Measurements from ENCODE around the gene CASZ1. TPM values are rescaled to one million over a fixed set of nuclear protein-coding genes. Genes with fewer than 3 reads are reported as not detected.

Gene CASZ1
- total RNA-seq, 2 donors from 2014 or later: 18.4 to 21.5 TPM

- intact Hi-C loops (cut with DNase I): no loop called here
- no peak for DNase-seq (ENCODE audit: low spot score)
These were observed 31.2 kb upstream of the CASZ1 start for GRCh38 chr1:10827377-10828333.

- intact Hi-C loops (cut with DNase I): no loop called here
- no peak for DNase-seq (ENCODE audit: low spot score)
These were observed 29.1 kb upstream of the CASZ1 start for GRCh38 chr1:10825592-10825991.

- intact Hi-C loops (cut with DNase I): no loop called here
- no peak for DNase-seq (ENCODE audit: low spot score)
These were observed 28.5 kb upstream of the CASZ1 start for GRCh38 chr1:10824821-10825540.

DNA sequence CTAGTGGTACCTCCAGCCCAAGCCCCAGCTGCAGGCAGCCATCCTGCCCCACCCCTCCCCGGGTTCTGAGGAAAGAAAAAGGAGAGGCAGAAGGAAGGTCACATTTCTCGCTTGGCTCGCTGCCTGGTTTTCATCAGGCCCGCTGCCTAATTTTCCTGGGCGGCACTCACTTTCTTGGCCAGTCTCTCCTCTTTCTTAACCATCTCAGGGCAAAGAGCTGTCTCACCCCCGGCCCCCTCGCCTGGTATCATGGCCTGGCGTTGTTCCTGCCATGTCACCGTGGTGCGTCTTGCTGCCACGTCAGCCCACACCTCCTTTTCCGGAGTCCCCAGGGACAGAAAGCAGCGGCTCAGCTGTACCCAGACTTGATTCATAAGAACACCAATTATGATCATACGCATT, 26.6 kb upstream of the CASZ1 start:
- intact Hi-C loops (cut with DNase I): no loop called here
- DNase-seq (ENCODE audit: low spot score): no peak

DNA sequence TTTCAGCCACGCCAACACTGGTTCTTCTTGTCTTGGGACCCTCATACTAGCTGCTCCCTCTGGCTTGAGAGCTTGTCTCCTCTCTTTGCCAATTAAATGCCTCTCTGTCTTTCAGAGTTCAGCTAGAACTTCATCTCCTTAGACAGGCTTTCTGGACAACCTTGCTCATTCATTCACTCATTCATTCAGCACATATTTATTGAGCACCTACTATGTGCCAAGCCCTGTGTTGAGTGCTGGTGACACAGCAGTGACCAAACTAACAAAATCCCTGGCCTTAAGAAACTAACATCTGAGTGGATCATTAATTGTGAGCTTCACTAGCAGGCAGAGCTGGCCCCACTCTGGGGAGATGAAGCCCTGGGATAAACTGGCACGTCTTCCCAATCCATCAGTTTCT, 24.9 kb upstream of the CASZ1 start:
- intact Hi-C loops (cut with DNase I): no loop called here
- no peak for DNase-seq (ENCODE audit: low spot score)

DNA sequence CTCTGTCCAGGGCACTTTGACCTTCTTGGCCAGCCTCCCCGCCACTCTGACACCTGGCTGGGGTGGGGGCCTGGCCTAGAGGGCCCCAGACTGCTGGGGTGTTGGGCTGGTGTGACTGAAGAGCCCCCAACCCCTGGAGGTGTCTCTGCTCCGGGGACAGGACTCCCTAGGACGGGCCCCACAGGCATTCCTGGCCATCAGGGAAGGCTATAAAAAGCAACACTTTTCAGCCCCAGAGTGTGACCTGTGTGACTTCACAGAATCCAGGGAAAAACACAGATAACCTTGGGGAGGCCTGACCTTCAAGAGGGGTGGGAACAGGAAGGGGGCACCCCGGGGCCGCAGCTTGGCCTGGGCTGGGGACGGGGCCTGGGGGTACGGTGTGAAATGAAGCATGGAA, 24.0 kb upstream of the CASZ1 start:
- intact Hi-C loops (cut with DNase I): no loop called here
- DNase-seq (ENCODE audit: low spot score): no peak

GRCh38 chr1:10819198-10819901, 22.9 kb upstream of the CASZ1 start:
- DNase-seq (ENCODE audit: low spot score): no peak
- intact Hi-C loops (cut with DNase I): no loop called here

DNA sequence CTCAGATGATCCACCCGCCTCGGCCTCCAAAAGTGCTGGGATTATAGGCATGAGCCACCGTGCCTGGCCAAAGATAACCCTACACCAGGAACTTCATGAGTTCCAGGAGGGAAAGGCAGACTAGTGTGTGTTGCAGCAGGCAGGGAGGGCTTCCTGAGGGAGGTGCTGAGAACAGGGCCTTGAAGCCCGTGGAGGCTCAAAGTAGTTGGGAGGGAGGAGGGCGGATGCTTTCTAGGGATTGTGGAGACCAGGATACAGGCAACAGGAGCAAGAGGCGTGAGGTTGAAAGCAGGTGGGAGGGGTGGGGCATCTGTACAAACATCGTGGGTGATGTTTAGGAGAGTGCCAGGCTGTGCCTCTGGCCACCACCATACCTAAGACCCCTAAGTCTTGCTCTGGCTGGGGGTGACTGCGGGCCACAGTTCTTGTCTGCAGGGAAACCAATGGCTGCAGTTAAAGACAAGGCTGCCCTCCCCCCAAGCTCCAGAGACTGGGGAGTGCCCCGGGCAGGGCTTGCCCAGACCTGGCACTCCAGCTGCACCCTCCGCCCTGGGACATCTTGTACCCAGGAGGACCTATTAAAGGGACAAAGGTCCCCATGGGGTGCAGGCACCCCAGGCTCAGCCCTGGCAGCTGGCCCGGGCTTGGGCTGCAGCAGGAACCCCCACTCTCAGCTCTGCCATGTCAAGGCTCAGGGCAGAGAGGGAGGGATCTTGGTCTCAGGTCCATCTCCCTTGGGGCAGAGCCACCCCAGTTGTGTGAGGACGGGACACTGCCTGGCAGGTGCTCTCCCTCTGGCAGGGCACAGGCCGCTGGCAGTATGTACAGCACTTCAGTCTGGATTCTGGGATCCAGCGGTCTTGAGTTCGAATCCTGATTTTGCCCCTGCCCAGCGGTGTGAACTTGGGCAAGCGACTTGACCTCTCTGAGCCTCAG, 22.1 kb upstream of the CASZ1 start:
- intact Hi-C loops (cut with DNase I): no loop called here
- no peak for DNase-seq (ENCODE audit: low spot score)

- intact Hi-C loops (cut with DNase I): no loop called here
- no peak for DNase-seq (ENCODE audit: low spot score)
These were observed 20.4 kb upstream of the CASZ1 start for GRCh38 chr1:10816743-10817369.

DNA sequence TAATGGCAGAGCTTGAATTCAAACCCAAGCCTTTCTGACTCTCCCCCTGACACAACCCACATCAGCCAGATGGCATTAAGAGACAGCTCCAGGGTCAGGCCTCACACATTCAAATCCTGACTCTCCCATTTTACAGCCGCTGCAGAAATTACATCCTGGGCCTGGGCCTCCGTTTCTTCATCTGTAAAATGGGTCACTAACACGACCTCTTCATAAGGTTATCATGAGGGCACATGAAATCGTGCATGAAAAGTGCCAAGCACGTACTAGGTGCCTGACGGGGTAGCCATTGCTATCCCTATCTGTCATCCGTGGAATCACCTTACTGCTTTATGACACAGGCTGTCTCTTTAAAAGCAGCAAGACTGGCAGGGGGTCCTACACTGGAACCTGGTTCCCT, 19.8 kb upstream of the CASZ1 start:
- intact Hi-C loops (cut with DNase I): no loop called here
- DNase-seq (ENCODE audit: low spot score): no peak

DNA sequence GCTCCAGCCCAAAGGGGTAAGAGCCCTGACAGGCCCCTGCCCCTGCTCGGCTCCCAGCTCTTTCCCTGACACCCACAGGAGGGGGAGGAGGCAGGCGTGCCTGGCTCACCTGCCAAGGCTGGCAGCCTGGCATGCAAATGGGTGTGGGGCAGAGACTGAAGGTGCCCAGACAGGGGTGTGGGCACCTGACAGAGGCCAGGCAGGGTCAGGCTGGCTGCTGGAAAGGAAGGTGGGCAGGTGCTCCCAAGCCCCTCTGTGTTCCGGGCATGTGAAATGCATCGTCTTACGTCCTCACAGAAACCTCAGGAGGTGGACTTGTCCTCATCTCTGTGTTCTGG, 19.4 kb upstream of the CASZ1 start:
- DNase-seq (ENCODE audit: low spot score): no peak
- intact Hi-C loops (cut with DNase I): no loop called here

DNA sequence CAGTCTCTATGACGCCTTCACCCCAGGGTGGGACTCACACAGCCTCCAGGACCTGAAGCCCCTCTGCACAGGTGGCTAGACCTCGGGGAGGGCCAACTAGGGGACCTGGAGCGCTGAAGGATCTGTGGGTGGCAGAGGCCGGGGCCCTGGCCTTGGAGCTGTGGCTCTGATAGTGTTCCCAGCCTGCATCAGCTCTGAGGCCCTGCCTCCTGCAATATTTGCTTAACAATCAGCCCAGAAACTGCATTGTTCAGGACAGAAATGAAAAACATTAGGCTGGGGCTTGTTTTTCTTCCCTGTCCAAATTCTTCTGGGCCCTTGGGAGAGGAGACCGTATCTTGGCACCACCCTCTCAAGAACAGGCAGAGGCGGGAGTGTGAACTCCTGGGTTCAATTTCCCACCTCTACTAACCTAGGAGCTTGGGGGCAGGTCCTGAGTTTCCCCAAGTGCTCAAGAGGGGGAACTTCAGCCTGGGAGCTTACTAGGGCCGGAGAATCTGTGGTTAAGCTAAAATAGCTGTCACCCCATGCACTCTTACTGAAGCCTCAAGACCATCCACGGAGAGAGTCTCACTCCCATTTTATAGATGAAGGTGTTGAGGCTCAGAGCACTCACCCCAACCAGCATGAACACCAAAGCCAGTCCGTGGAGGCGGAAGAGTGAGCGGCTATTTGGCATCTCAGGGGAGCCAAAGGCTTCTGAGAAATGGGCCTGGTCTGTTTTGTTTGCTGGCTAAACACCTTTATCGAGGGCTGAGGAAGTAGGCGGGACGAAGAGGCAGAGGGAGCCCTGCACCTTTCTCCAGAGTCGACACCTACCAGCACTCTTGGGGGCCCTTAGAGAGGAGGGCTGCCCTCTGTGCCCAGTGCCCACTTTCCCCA, 18.8 kb upstream of the CASZ1 start:
- no peak for DNase-seq (ENCODE audit: low spot score)
- intact Hi-C loops (cut with DNase I): no loop called here

GRCh38 chr1:10814312-10814711, 17.9 kb upstream of the CASZ1 start:
- no peak for DNase-seq (ENCODE audit: low spot score)
- intact Hi-C loops (cut with DNase I): no loop called here

GRCh38 chr1:10813799-10814198, 17.4 kb upstream of the CASZ1 start:
- intact Hi-C loops (cut with DNase I): no loop called here
- no peak for DNase-seq (ENCODE audit: low spot score)

DNA sequence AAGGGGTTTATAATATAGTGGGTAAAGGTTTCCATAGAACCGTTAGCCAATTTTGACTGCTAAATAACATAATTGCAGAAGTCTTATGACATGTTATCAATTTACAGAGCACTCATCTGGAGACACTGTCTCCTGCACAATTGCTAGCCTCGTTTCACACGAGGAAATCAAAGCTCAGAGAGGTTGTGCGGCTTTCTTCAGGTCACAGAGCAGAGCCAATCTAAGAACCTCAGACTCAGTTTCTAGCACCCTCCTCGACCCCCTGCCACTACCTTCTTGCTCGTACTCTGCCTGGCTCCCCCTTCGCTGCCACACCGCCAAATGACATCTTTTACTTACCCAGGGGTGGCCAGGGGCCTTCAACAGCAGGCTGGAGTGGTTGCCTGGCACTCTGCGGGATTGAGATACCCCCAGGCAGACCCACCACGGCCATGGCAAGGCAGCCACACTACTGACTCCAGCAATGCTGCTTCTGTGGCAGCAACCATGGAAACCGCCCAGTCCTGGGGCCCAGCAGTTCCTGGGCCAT, 16.0 kb upstream of the CASZ1 start:
- intact Hi-C loops (cut with DNase I): no loop called here
- no peak for DNase-seq (ENCODE audit: low spot score)

DNA sequence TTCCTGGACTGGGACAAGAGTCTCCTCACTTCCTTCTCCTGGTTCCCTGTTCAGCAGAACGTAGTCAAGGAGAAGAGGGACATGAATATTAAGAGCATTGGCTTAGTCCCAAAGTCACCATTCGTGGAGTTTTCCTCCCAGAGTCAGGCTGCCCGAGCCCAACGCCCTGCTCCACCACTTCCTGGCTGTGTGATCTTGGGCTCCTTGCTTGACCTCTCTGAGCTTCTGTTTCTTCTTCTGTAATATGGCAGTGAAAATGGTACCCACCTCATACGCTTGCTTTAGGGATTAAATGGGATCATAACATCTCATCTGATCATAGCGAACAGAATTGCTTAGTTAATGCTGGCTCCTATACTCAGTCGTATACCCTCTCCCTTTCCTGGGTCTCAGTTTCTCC, 12.0 kb upstream of the CASZ1 start:
- intact Hi-C loops (cut with DNase I): no loop called here

DNA sequence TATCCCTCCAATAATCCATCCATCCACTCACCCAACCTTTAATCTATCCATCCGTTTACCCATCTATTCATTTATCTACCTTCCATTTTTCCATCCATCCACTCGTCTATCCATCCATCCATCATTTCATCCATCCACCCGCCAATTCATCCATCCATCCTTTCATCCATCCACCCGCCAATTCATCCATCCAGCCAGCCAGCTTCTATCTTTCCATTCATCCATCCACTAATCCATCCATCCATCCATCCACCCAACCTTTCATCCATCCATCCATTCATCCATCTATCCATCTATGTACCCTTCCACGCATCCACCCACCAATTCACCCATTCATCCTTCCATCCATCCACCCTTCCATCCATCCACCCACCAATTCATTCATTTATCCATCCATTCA, 10.5 kb upstream of the CASZ1 start:
- intact Hi-C loops (cut with DNase I): no loop called here
- DNase-seq (ENCODE audit: low spot score): no peak

More for the DNA sequence above, 12.0 kb upstream of the CASZ1 start:
- DNase-seq (ENCODE audit: low spot score): no peak

Measured in posterior vena cava (tissue), 2 donors.